WTC11 (cell line): ENCODE measurements around the gene PPP2R5A. TPM values are rescaled to one million over a fixed set of nuclear protein-coding genes. Genes with fewer than 3 reads are reported as not detected.

ENCODE experiments used
- ATAC-seq: fragments of 200-7000 bp; cut with Tn5 transposase; 2 replicates; pipeline ENCODE4 v1.10.0; 2021; ENCODE audit warnings: mild to moderate bottlenecking, moderate library complexity
- CTCF ChIA-PET: fragments of 300-600 bp; sonication (Branson Sonifier 250); formaldehyde crosslinking; loops from one replicate; lab custom pipeline; 2021; ENCODE audit warnings: antibody characterized with exemption; lab: Charles Lee
- POLR2A ChIA-PET: fragments of 350-600 bp; sonication (Branson Sonifier 250); formaldehyde crosslinking; loops from one replicate; lab custom pipeline; 2021; ENCODE audit warnings: antibody characterized with exemption; lab: Charles Lee
- DNase-seq: peaks from one replicate; pipeline ENCODE4 v3.0.0; 2021; ENCODE audit warnings: low spot score
- H3K27ac Mint-ChIP-seq: 2 replicates; pipeline ENCODE4 v1.8.0; 2021; ENCODE audit warnings: mixed read lengths
- H3K27me3 Mint-ChIP-seq: 2 replicates; pipeline ENCODE4 v1.8.0; 2021; ENCODE audit warnings: low read depth, mild to moderate bottlenecking, moderate library complexity, mixed read lengths
- H3K36me3 Mint-ChIP-seq: 2 replicates; pipeline ENCODE4 v1.8.0; 2021; ENCODE audit warnings: mixed read lengths
- H3K4me1 Mint-ChIP-seq: 2 replicates; pipeline ENCODE4 v1.8.0; 2022; ENCODE audit warnings: mixed read lengths
- H3K4me3 Mint-ChIP-seq: 2 replicates; pipeline ENCODE4 v1.8.0; 2021; ENCODE audit warnings: mild to moderate bottlenecking, moderate library complexity, mixed read lengths
- H3K9me3 Mint-ChIP-seq: 2 replicates; pipeline ENCODE4 v1.8.0; 2021; ENCODE audit warnings: mixed read lengths
- ATF1 ChIP-seq: sonication (generic); formaldehyde crosslinking; IDR thresholded peaks from 2 replicates; pipeline ENCODE4 v1.8.1; 2023; ENCODE audit warnings: mild to moderate bottlenecking, moderate library complexity, missing genetic modification reagents
- CREM ChIP-seq: sonication (generic); formaldehyde crosslinking; IDR thresholded peaks from 2 replicates; pipeline ENCODE4 v1.8.1; 2022; ENCODE audit warnings: mild to moderate bottlenecking, missing genetic modification reagents, moderate library complexity
- ETV6 ChIP-seq: sonication (generic); formaldehyde crosslinking; IDR thresholded peaks from 2 replicates; pipeline ENCODE4 v1.8.1; 2022; ENCODE audit warnings: mild to moderate bottlenecking, missing genetic modification reagents
- FOXJ3 ChIP-seq: sonication (generic); formaldehyde crosslinking; IDR thresholded peaks from 2 replicates; pipeline ENCODE4 v1.9.0; 2021; ENCODE audit warnings: missing genetic modification reagents, mild to moderate bottlenecking, borderline replicate concordance
- IRF1 ChIP-seq: sonication (generic); formaldehyde crosslinking; IDR thresholded peaks from 2 replicates; pipeline ENCODE4 v1.8.0; 2023; ENCODE audit warnings: missing genetic modification reagents
- NFE2L1 ChIP-seq: sonication (generic); formaldehyde crosslinking; IDR thresholded peaks from 2 replicates; pipeline ENCODE4 v1.8.1; 2023; ENCODE audit warnings: missing genetic modification reagents
- OVOL2 ChIP-seq: fragments of 250-450 bp; sonication (Bioruptor Pico); IDR thresholded peaks from 2 replicates; pipeline ENCODE4 v1.9.0; 2021; ENCODE audit warnings: mild to moderate bottlenecking, borderline replicate concordance
- TEAD1 ChIP-seq: sonication (generic); formaldehyde crosslinking; IDR thresholded peaks from 2 replicates; pipeline ENCODE4 v1.8.0; 2022; ENCODE audit warnings: mild to moderate bottlenecking, missing genetic modification reagents
- TEAD4 ChIP-seq: sonication (generic); formaldehyde crosslinking; IDR thresholded peaks from 2 replicates; pipeline ENCODE4 v1.8.0; 2022; ENCODE audit warnings: mild to moderate bottlenecking, missing genetic modification reagents
- TP53 ChIP-seq: sonication (generic); formaldehyde crosslinking; IDR thresholded peaks from 2 replicates; pipeline ENCODE4 v1.8.1; 2023; ENCODE audit warnings: mild to moderate bottlenecking, missing genetic modification reagents
- ZNF423 ChIP-seq: fragments of 250-450 bp; sonication (Bioruptor Pico); IDR thresholded peaks from 2 replicates; pipeline ENCODE4 v2.1.2; 2022; ENCODE audit warnings: mild to moderate bottlenecking, moderate library complexity
- ZSCAN18 ChIP-seq: fragments of 250-450 bp; sonication (Bioruptor Pico); IDR thresholded peaks from 2 replicates; pipeline ENCODE4 v2.1.2; 2022; ENCODE audit warnings: mild to moderate bottlenecking, moderate library complexity
- total RNA-seq: library from RNA; stranded (reverse); gene quantifications from 3 replicates; pipeline ENCODE4 v1.2.3, GENCODE V29; 2021
- TF ChIP-seq, protein P1 (sequence below): sonication (generic); formaldehyde crosslinking; IDR thresholded peaks from 2 replicates; pipeline ENCODE4 v1.8.1; 2022; ENCODE audit warnings: low read depth, missing genetic modification reagents, borderline replicate concordance
- TF ChIP-seq, protein P2 (sequence below): sonication (generic); formaldehyde crosslinking; IDR thresholded peaks from 2 replicates; pipeline ENCODE4 v1.8.0; 2023; ENCODE audit warnings: mild to moderate bottlenecking, missing genetic modification reagents
- TF ChIP-seq, protein P3 (sequence below): sonication (generic); formaldehyde crosslinking; IDR thresholded peaks from 2 replicates; pipeline ENCODE4 v1.8.1; 2022; ENCODE audit warnings: mild to moderate bottlenecking, moderate library complexity, missing genetic modification reagents

The PPP2R5A gene
- total RNA-seq, 1 experiment from 2014 or later, result 35.9 TPM

DNA sequence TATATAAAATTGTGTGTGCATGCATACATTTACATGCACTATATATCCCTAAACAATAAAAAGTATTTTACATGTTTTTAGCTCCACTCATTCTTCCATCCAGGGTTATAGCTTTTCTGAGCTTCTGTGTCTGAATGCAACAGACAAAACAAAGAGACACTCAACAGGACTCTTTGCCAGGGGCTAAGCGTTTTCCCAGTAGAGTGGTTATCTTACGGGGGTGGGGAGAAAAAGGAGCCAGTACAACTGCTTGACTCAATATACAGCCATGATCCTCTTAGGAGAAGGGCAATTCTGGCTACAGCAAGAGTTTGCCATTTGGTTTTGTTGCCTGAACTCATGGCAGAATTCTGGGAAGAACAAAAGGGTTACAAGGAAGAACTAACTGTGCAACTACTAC, 14.6 kb upstream of the PPP2R5A start:
- H3K4me1 Mint-ChIP-seq, result peaks cover 7% of the 10 kb centered on the region

GRCh38 chr1:212271234-212271633, 14.0 kb upstream of the PPP2R5A start:
- Mint-ChIP-seq H3K4me1 (peaks cover 7% of the 10 kb centered on the region), H3K27ac (no peak overlapping the region), H3K9me3 (no peaks in the 10 kb centered on the region), H3K36me3 (no peaks in the 10 kb centered on the region), H3K27me3 (no peaks in the 10 kb centered on the region), H3K4me3 (no peak overlapping the region)
- DNase-seq, result no peak
- CTCF ChIA-PET, result interaction anchor here (1.1 kb wide), 1 partner anchor 13 kb away, joined by 3 read pairs; no protein-coding TSS in a partner anchor
- no peak for TF ChIP-seq TEAD4 (CRISPR knock-in tag)
- TF ChIP-seq CREM, result no peak
- TF ChIP-seq, protein P1, sequence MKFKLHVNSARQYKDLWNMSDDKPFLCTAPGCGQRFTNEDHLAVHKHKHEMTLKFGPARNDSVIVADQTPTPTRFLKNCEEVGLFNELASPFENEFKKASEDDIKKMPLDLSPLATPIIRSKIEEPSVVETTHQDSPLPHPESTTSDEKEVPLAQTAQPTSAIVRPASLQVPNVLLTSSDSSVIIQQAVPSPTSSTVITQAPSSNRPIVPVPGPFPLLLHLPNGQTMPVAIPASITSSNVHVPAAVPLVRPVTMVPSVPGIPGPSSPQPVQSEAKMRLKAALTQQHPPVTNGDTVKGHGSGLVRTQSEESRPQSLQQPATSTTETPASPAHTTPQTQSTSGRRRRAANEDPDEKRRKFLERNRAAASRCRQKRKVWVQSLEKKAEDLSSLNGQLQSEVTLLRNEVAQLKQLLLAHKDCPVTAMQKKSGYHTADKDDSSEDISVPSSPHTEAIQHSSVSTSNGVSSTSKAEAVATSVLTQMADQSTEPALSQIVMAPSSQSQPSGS (CRISPR knock-in tag), result no peak
- TF ChIP-seq, protein P2, sequence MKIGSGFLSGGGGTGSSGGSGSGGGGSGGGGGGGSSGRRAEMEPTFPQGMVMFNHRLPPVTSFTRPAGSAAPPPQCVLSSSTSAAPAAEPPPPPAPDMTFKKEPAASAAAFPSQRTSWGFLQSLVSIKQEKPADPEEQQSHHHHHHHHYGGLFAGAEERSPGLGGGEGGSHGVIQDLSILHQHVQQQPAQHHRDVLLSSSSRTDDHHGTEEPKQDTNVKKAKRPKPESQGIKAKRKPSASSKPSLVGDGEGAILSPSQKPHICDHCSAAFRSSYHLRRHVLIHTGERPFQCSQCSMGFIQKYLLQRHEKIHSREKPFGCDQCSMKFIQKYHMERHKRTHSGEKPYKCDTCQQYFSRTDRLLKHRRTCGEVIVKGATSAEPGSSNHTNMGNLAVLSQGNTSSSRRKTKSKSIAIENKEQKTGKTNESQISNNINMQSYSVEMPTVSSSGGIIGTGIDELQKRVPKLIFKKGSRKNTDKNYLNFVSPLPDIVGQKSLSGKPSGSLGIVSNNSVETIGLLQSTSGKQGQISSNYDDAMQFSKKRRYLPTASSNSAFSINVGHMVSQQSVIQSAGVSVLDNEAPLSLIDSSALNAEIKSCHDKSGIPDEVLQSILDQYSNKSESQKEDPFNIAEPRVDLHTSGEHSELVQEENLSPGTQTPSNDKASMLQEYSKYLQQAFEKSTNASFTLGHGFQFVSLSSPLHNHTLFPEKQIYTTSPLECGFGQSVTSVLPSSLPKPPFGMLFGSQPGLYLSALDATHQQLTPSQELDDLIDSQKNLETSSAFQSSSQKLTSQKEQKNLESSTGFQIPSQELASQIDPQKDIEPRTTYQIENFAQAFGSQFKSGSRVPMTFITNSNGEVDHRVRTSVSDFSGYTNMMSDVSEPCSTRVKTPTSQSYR (CRISPR knock-in tag), result no peak
- TF ChIP-seq TEAD1 (CRISPR knock-in tag), result no peak
- no peak for TF ChIP-seq ZSCAN18 (CRISPR knock-in tag)
- TF ChIP-seq FOXJ3 (CRISPR knock-in tag), result no peak
- no peak for TF ChIP-seq ETV6 (CRISPR knock-in tag)
- TF ChIP-seq, protein P3, sequence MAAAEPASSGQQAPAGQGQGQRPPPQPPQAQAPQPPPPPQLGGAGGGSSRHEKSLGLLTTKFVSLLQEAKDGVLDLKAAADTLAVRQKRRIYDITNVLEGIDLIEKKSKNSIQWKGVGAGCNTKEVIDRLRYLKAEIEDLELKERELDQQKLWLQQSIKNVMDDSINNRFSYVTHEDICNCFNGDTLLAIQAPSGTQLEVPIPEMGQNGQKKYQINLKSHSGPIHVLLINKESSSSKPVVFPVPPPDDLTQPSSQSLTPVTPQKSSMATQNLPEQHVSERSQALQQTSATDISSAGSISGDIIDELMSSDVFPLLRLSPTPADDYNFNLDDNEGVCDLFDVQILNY (CRISPR knock-in tag), result no peak
- TF ChIP-seq, all 79 proteins: peak for 0
- POLR2A ChIA-PET, result interaction anchor here (0.6 kb wide), 1 partner anchor 11 kb away, joined by 4 read pairs; no protein-coding TSS in a partner anchor
- no peak for ATAC-seq

More for the DNA sequence above, 14.6 kb upstream of the PPP2R5A start:
- Mint-ChIP-seq H3K27ac (no peak overlapping the region), H3K36me3 (no peaks in the 10 kb centered on the region), H3K27me3 (no peaks in the 10 kb centered on the region)
- TF ChIP-seq ATF1 (no peak), TEAD4 (CRISPR knock-in tag) (no peak)
- TF ChIP-seq, all 79 proteins: peak for 0
- no peak; the same call in 1 of the 2 replicates for ATAC-seq
- no peak for DNase-seq
- no peaks in the 10 kb centered on the region for H3K9me3 Mint-ChIP-seq
- POLR2A ChIA-PET, result interaction anchor here (0.6 kb wide), 1 partner anchor 12 kb away, joined by 4 read pairs; no protein-coding TSS in a partner anchor
- H3K4me3 Mint-ChIP-seq, result no peak overlapping the region
- CTCF ChIA-PET, result interaction anchor here (1.1 to 1.3 kb wide), 3 partner anchors 14 to 185 kb away, joined by 3 to 7 read pairs (median 3); no protein-coding TSS in a partner anchor

DNA sequence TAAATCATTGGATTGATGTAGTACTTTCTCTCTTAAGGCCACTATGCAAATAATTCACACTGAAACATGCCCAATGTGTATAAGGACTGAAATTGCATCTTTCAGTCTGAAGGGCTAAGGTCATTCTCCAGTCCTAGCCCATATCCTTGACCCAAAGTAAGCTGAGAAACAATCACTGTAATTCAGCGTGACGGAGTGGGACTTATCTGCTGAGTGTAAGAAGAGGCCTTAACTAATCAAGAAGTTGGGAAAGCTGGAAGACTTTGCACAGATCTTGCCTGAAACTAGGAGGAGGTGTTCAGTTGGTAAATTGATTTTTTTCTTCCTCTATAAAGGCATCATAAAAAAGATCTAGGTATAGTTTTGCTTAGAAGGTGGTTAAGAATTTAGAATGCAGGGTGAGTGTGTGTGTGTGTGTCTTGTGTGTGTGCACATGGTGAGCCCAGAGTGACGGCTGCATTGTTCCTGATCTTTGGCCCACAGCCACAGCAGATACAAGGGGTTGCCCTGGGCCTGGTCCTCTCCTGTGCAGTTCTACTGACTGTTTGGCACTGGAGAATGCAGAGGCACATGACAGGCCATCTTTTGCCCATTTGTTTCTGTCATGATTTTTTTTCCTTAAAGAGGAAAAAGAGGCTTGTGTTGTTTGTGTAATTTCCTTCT, 13.3 kb upstream of the PPP2R5A start:
- Mint-ChIP-seq H3K27me3 (no peaks in the 10 kb centered on the region), H3K4me1 (peaks cover 7% of the 10 kb centered on the region), H3K36me3 (no peaks in the 10 kb centered on the region), H3K9me3 (no peaks in the 10 kb centered on the region), H3K27ac (no peak overlapping the region), H3K4me3 (no peak overlapping the region)
- TF ChIP-seq OVOL2 (CRISPR knock-in tag) (no peak), NFE2L1 (CRISPR knock-in tag) (no peak), IRF1 (CRISPR knock-in tag) (no peak), ZNF423 (CRISPR knock-in tag) (no peak), TP53 (no peak)
- ChIA-PET POLR2A (no interaction called here), CTCF (no interaction called here)
- no peak for ATAC-seq
- no peak for DNase-seq
